Stimulated activated CD8-positive, alpha-beta memory T cell treated with anti-CD3 and anti-CD28 coated beads, Interleukin-2, amount 100 ng/mL, for 48 hours (primary cell): ENCODE results near the gene ZNF143.

Experiments
- DNase-seq, 2 donors: peaks; one replicate each; pipeline ENCODE4 v3.0.0-alpha.2; 2020; ENCODE audit warnings: low read depth in 2 of 2

ZNF143 gene

GRCh38 chr11:9575260-9576240, 114.7 kb downstream of the ZNF143 start:
- DNase-seq, result no peak

DNA sequence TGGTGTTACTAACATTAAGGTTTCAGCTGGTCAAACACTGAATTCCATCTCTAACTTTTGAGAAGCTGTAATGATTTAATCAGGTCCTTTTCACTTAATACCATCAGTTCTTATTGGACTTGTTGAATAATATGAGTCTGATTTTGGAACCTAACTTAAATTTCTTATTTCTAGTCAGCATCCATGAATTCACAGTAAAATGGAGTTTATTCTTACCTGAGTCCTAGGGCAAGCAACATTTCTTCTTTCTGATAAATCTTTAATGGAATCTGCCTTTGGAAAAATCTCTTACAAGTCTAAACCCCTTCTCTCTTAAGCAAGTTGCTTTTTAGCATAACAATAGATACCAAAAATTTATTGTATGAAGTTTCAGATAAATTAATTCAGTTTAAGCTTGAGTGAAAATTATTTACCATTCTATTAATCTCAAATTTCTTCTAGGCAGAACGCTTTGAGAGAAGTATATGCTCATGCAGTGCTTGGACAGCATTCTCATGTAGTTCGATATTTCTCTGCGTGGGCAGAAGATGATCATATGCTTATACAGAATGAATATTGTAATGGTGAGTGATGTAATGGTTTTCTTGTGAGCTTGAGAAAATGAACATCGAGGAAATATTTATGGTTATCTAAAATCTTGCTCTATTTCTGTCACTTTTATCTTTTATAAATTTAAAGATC, 116.0 kb downstream of the ZNF143 start:
- DNase-seq, result no peak

DNA sequence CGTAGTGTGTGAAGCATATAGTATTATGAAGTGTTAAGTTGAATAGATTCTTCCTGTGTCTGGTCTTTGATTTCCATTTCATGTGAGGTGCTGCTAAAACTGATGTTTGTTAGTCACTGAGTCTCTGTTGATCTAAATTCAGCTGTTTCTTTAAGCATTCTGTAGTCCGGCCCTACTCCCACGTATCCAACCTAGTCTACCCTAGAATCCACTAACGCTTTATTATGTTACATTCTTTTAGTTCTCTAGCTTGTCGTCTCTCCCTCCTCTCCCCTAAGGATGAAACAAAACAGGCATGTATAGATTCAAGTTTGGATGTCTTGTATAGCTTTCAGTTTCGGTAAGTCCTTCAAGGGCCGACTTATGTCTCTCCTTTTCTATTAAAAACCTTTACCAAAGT, 116.7 kb downstream of the ZNF143 start:
- DNase-seq, result no peak
